Breast epithelium (tissue), 4 donors: Measurements from ENCODE around the gene P2RY6. TPM values are rescaled to one million over a fixed set of nuclear protein-coding genes. Genes with fewer than 3 reads are reported as not detected.

Experiments used
- DNase-seq, 2 donors: peaks; one replicate each; pipeline ENCODE4 v3.0.0-alpha.2; 2019; ENCODE audit warnings: low spot score in 2 of 2
- H3K27ac ChIP-seq, 2 donors: fragments of 200-600 bp; sonication (generic) in 1 of 2; one replicate each; pipeline ENCODE4 v1.5.1; 2016 to 2019; ENCODE audit warnings: mild to moderate bottlenecking in 1 of 2
- H3K27me3 ChIP-seq, 2 donors: fragments of 200-600 bp; sonication (generic) in 1 of 2; one replicate each; pipeline versions ENCODE4 v1.5.1 to v1.6.0; 2017 to 2019; ENCODE audit warnings: control low read depth in 1 of 2, mild to moderate bottlenecking in 1 of 2
- H3K36me3 ChIP-seq: fragments of 200-600 bp; one replicate; pipeline ENCODE4 v1.5.1; 2019
- H3K4me1 ChIP-seq, 2 donors: fragments of 200-600 bp; sonication (generic); one replicate each; pipeline ENCODE4 v1.5.1; 2016 to 2019; ENCODE audit warnings: control low read depth in 1 of 2
- H3K4me3 ChIP-seq, 3 donors: fragments of 200-600 bp; sonication (generic); 1 replicate in 2 of 3; 2 replicates in 1 of 3; pipeline ENCODE4 v1.5.1; 2016 to 2019; ENCODE audit warnings: mild to moderate bottlenecking in 3 of 3, moderate library complexity in 2 of 3
- H3K9me3 ChIP-seq, 2 donors: fragments of 200-600 bp; sonication (generic) in 1 of 2; one replicate each; pipeline ENCODE4 v1.5.1; 2016 to 2019; ENCODE audit warnings: control low read depth in 1 of 2
- POLR2A ChIP-seq: fragments of 450-650 bp; IDR thresholded peaks from one replicate; pipeline ENCODE4 v1.6.1; 2016; ENCODE audit warnings: antibody characterized with exemption, mild to moderate bottlenecking, moderate library complexity
- POLR2AphosphoS5 ChIP-seq, 3 donors: sonication (generic); formaldehyde crosslinking; IDR thresholded peaks; one replicate each; pipeline ENCODE4 v1.6.1; 2017; ENCODE audit warnings: antibody characterized with exemption in 3 of 3
- intact Hi-C: fragments of 100-400 bp; cut with DNase I; formaldehyde crosslinking; loops from one replicate; pipeline ENCODE4 v1.15.1; 2023; ENCODE audit warnings: low total_unique reads
- total RNA-seq, 3 donors: library from RNA; depleted of rRNA; stranded (reverse); fragments of >200 nt; gene quantifications; one replicate each; pipeline ENCODE4 v1.1.0, GENCODE V29; 2016
- TF ChIP-seq, protein P1 (sequence below), 3 donors: fragments of 450-650 bp; IDR thresholded peaks; one replicate each; pipeline ENCODE4 v1.5.1; 2016 to 2017; ENCODE audit warnings: antibody characterized with exemption in 3 of 3, mild to moderate bottlenecking in 3 of 3, moderate library complexity in 3 of 3

The P2RY6 gene
- total RNA-seq, 3 donors from 2014 or later = 1.6 to 3.4 (median 1.9) TPM

DNA sequence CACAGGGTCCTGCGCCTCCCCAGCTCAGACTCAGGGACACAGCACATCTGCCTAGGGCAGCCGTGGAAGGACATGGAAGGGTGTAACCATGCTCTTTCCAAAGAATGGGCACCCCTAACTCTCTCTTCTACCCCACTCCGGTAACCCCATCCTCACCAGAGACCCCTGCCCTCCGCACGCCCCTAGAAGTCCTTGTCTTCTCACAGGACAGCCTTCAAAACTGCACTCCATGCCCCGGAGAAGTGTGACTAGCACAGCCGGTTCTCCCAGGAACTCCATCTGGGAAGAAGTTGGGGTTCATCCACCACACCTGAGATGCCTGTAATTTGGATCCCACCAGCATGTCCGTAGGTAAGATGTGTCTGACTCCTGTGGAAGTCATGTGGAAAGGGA is 29.0 kb upstream of the P2RY6 start:
- Histone ChIP-seq H3K9me3 (no peaks in the 10 kb centered on the region), H3K36me3 (no peaks in the 10 kb centered on the region), H3K4me1 (no peaks in the 10 kb centered on the region), H3K27me3 (no peaks in the 10 kb centered on the region), H3K27ac (no peak overlapping the region), H3K4me3 (no peak overlapping the region)
- DNase-seq = no peak
- intact Hi-C loops = no loop called here
- TF ChIP-seq POLR2A = no peak
- TF ChIP-seq POLR2AphosphoS5 (IDR thresholded peaks at IDR 0.05) = no peak
- TF ChIP-seq, protein P1, sequence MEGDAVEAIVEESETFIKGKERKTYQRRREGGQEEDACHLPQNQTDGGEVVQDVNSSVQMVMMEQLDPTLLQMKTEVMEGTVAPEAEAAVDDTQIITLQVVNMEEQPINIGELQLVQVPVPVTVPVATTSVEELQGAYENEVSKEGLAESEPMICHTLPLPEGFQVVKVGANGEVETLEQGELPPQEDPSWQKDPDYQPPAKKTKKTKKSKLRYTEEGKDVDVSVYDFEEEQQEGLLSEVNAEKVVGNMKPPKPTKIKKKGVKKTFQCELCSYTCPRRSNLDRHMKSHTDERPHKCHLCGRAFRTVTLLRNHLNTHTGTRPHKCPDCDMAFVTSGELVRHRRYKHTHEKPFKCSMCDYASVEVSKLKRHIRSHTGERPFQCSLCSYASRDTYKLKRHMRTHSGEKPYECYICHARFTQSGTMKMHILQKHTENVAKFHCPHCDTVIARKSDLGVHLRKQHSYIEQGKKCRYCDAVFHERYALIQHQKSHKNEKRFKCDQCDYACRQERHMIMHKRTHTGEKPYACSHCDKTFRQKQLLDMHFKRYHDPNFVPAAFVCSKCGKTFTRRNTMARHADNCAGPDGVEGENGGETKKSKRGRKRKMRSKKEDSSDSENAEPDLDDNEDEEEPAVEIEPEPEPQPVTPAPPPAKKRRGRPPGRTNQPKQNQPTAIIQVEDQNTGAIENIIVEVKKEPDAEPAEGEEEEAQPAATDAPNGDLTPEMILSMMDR (IDR thresholded peaks at IDR 0.05) = no peak

DNA sequence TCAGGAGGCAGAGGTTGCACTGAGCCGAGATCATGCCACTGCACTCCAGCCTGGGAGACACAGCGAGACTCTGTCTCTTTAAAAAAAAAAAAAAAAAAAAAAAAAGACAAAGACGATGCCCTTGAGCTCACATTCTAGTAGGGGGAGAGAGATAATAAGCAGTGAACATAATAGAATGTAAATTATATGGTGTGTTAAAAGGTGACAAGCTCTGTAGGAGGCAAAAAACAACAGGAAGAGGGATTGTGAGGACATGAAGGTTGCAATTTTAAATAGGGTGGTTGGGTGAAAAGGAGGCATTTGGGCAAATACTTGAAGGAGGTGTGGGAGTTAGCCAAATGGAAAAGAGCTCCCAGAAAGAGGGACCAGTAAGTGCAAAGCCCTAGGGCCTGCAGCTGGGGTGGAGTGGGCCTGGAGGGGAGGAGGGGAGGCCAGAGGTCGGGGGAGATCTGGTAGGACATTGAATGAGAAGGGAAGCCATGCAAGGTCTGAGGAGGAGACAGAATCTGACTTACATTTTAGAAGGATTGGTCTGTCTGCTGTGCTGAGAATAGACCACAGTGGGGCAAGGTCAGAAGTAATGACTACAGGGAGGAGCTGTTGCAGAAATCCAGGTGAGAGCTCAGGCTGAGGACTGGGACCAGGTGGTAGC is 27.4 kb upstream of the P2RY6 start:
- Histone ChIP-seq H3K27ac (no peak overlapping the region), H3K36me3 (no peaks in the 10 kb centered on the region), H3K27me3 (no peaks in the 10 kb centered on the region), H3K4me1 (no peaks in the 10 kb centered on the region), H3K9me3 (no peaks in the 10 kb centered on the region), H3K4me3 (no peak overlapping the region)
- DNase-seq = no peak
- intact Hi-C loops = no loop called here
- TF ChIP-seq, protein P1 (IDR thresholded peaks at IDR 0.05) = no peak
- no peak for TF ChIP-seq POLR2AphosphoS5 (IDR thresholded peaks at IDR 0.05)
- no peak for TF ChIP-seq POLR2A

DNA sequence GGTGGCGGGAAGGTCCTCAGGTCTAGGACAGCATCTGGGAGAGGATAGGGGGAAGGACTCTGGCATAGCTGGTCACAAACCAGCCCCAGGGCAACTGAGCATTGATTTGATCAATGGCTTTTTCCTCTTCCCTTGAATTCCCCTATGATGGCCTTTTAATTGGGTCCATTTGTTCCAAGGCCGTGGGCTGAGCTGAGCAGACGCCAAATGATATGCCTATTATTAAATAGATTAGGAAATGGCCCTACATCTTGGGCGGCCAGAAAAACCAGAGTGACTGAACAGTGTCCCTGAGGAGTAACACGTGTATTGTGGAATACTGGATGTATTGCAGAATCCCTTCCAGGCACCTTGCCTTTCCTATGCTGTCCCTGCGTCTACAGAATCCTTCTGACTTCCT is 26.7 kb upstream of the P2RY6 start:
- intact Hi-C loops = no loop called here
- Histone ChIP-seq H3K9me3 (no peaks in the 10 kb centered on the region), H3K27ac (no peak overlapping the region), H3K4me1 (no peaks in the 10 kb centered on the region), H3K27me3 (no peaks in the 10 kb centered on the region), H3K4me3 (no peak overlapping the region), H3K36me3 (no peaks in the 10 kb centered on the region)
- TF ChIP-seq, protein P1 (IDR thresholded peaks at IDR 0.05) = no peak
- DNase-seq = no peak

DNA sequence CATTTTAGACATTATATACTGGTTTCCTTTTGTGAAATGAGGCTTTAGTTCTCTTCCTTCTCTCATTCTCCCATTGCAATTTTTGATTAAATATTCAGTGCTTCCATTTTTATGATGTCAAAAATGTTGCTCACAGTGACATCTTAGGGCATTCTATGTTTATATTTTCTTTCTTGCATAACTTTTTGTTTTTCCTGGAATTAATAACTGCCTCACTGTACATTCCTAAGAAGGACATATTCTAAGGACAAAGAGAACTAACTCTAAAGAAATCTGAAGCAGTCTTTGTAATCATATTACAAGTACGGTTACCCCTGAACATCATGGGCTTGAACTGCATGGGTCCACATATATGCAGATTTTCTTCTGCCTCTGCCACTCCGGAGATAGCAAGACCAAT is 25.8 kb upstream of the P2RY6 start:
- H3K27ac ChIP-seq = no peak overlapping the region
- TF ChIP-seq, protein P1 (IDR thresholded peaks at IDR 0.05) = no peak
- no peak for TF ChIP-seq POLR2A
- no peak for TF ChIP-seq POLR2AphosphoS5 (IDR thresholded peaks at IDR 0.05)
- no peak overlapping the region for H3K4me3 ChIP-seq
- H3K9me3 ChIP-seq = no peaks in the 10 kb centered on the region
- intact Hi-C loops = no loop called here
- H3K36me3 ChIP-seq = no peaks in the 10 kb centered on the region
- H3K27me3 ChIP-seq = no peaks in the 10 kb centered on the region
- DNase-seq = no peak
- no peaks in the 10 kb centered on the region for H3K4me1 ChIP-seq

DNA sequence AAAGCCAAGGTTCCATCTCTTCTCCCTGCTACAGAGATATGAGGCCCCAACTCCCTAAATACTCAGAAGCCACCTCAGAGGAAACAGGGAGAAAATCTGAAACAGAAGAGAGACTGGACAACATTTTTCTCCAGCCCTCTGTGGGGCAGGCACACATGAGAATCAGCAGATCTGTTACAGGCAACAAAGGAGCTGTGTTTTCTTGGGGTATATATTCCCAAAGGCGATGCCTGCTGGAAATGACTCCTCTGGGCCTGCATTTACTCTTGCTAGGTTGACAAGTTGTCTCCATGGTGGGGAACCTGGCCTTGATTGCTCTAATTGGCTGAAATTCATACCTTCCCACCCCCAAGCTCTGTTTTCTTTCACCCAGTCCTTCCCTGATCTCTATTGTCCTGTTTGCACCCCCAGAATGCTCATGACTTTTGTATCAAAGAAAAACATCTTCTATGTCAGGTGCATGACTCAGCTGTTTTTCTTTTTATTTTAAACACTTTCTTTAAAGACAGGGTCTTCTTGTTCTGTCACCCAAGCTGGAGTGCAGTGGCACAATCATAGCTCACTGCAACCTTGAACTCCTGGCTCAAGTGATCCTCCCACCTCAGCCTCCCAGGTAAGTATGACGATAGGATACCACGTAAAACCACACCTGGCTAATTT is 23.5 kb upstream of the P2RY6 start:
- Histone ChIP-seq H3K36me3 (no peaks in the 10 kb centered on the region), H3K4me1 (no peaks in the 10 kb centered on the region), H3K27me3 (no peaks in the 10 kb centered on the region), H3K27ac (no peak overlapping the region), H3K4me3 (no peak overlapping the region), H3K9me3 (no peaks in the 10 kb centered on the region)
- DNase-seq = no peak
- intact Hi-C loops = no loop called here
- TF ChIP-seq POLR2AphosphoS5 (IDR thresholded peaks at IDR 0.05) (no peak), POLR2A (no peak)
- TF ChIP-seq, protein P1 (IDR thresholded peaks at IDR 0.05) = no peak
